OCI-LY3 (cell line): ENCODE measurements around the gene STPG3.

ENCODE experiments used
- EZH2phosphoT487 ChIP-seq: fragments of 200-600 bp; shearing (Covaris generic); IDR thresholded peaks from 2 replicates; pipeline ENCODE4 v1.6.1; 2018; ENCODE audit warnings: antibody characterized with exemption, mixed run types, low read depth
- TF ChIP-seq, protein P1 (sequence below): fragments of 200-600, 300-600 bp; sonication (generic); IDR thresholded peaks from 2 replicates; pipeline ENCODE4 v1.5.1; 2014; ENCODE audit warnings: antibody characterized with exemption, low read length, low read depth

DNA sequence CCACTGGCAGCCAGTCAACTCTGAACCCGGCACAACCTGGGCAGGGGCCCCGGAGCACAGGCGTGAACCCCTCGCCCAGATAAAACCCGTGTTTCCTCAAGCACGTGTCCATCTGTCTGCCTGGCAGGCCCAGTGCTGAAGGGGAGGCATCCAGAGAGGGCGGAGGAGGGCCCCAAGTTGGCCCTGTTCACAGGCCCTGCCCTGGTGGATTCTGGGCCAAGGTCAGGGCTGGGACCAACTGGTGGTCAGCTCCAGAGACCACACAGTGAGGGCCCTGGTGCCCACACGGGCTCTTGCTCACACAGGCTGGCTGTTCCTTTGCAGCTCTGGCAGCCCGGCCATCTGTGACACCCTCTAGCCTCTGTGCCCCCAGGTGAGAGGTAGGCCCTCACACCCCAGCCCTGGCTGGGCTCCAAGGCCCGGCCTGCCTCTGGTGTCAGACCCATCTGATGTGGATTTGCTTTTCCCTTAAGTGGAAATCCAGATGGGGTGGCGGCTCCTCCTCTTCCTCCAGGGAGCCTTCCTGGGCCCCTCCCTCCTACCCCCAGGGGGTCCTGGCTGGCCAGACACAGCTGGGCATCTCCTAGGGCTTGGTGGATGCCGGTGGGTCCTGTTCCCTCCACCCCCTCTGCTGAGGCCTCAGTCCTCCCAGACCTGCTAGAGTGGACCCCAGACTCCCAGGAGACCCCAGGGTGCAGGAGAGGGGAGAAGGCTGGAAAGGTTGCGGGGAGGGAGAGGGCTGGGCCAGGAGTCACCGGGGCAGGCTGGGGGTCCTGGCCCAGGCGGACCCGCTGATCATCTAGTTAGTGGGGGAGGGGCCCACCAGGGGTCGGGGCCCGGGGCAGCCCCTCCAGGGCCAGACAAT, 525 bp upstream of the STPG3 start:
- TF ChIP-seq, protein P1, sequence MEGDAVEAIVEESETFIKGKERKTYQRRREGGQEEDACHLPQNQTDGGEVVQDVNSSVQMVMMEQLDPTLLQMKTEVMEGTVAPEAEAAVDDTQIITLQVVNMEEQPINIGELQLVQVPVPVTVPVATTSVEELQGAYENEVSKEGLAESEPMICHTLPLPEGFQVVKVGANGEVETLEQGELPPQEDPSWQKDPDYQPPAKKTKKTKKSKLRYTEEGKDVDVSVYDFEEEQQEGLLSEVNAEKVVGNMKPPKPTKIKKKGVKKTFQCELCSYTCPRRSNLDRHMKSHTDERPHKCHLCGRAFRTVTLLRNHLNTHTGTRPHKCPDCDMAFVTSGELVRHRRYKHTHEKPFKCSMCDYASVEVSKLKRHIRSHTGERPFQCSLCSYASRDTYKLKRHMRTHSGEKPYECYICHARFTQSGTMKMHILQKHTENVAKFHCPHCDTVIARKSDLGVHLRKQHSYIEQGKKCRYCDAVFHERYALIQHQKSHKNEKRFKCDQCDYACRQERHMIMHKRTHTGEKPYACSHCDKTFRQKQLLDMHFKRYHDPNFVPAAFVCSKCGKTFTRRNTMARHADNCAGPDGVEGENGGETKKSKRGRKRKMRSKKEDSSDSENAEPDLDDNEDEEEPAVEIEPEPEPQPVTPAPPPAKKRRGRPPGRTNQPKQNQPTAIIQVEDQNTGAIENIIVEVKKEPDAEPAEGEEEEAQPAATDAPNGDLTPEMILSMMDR: no peak
- TF ChIP-seq EZH2phosphoT487: no peak
